CD4-positive, alpha-beta T cell treated with Interleukin-4 for 4 hours (primary cell): Measurements from ENCODE around the gene DGCR8.

ENCODE experiments used
- DNase-seq: peaks from one replicate; pipeline ENCODE4 v3.0.0-alpha.2; 2020

Gene DGCR8

GRCh38 chr22:20092477-20092854 is 12.4 kb downstream of the DGCR8 start:
- DNase-seq: no peak

GRCh38 chr22:20093418-20094196 is 13.6 kb downstream of the DGCR8 start:
- DNase-seq: no peak

DNA sequence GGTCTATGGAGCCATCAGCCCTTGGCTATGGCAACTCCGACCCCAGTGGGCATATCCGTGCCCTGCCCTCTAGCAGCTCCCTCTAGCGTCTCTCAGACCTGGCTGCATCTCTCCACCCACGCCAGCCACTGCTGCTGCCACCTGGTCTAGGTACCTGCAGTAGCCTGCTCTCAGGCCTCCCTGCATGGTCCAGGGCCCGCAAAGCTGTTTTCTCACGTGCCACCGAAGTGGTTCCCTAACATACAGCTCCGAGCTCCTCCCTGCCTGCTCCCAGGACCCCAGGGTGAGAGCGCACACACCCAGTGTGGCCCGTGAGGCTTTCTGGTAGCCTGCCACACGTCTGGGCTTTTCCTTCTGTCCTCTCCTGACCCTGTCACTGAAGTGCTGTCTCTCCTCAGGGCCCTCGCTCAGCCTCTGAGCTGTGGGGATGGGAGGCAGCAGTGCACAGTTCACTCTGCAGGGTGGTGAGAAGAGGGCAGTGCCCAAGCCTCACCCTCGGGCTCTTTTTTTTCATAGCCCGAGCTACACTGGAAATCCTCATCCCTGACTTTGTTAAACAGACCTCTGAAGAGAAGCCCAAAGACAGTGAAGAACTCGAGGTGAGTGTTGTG is 14.3 kb downstream of the DGCR8 start:
- DNase-seq: no peak

DNA sequence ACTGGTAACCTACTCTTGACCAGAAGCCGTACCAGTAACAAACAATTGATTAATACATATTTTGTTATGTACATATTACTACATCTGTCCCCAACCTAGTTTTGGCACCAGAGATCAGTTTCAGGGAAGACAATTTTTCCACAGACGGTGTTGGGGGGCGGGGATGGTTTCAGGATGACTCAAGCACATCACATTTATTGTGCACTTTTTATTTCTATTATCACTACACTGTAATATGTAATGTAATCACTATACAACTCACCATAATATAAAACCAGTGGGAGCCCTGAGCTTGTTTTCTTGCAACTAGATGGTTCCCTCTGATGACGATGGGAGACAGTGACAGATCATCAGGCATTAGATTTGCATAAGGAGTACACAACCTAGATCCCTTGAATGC is 15.5 kb downstream of the DGCR8 start:
- DNase-seq: no peak

GRCh38 chr22:20096574-20097420 is 16.8 kb downstream of the DGCR8 start:
- no peak for DNase-seq

- no peak for DNase-seq
These were observed 19.2 kb downstream of the DGCR8 start for GRCh38 chr22:20099099-20099711.

DNA sequence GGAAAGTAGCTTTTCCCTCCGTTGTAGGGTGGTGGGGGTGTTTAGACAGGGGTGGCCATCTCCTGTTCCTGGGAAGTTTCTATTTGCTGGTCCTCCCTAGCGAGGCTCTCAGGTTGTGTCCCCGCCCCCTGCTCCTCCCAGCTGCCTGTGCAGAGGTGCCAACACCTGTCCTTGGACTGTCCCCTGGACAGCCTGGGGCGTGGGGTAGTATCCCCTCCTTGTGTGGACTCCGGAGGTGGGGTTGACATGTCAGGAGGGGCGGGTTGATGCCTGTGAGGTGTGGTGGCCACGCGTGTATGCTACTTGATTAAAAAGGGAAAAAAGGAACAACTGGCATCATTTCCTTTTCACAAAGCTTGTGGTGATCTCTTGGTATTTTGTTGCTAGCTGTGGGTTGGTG is 21.6 kb downstream of the DGCR8 start:
- no peak for DNase-seq

- no peak for DNase-seq
These were observed 22.3 kb downstream of the DGCR8 start for GRCh38 chr22:20102203-20102780.

- DNase-seq: no peak
These were observed 25.6 kb downstream of the DGCR8 start for GRCh38 chr22:20105456-20106204.

GRCh38 chr22:20106205-20106848 is 26.3 kb downstream of the DGCR8 start:
- DNase-seq: no peak

GRCh38 chr22:20106849-20107237 is 26.8 kb downstream of the DGCR8 start:
- DNase-seq: no peak

GRCh38 chr22:20107471-20107901 is 27.4 kb downstream of the DGCR8 start:
- DNase-seq: no peak

GRCh38 chr22:20107951-20108756 is 28.1 kb downstream of the DGCR8 start:
- no peak for DNase-seq

DNA sequence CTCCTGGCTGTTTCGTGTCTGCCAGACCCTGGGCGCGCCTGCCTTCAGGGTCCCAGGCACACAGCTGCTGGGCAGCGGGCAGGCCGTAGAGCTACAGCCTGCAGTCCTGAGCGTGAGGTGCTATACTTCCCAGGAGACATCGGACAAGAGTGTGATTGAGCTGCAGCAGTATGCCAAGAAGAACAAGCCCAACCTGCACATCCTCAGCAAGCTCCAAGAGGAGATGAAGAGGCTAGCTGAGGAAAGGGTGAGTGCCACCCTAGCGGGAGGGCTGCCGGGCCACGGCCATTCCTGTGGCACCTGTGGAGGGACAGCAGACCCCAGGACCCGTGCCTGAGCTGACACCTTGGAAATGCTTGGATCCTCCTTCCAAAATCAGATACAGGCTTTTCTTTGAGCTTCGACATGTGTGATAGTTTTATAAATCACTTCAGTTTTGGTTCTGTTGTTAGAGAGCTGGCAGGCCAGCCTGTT is 28.8 kb downstream of the DGCR8 start:
- DNase-seq: no peak

DNA sequence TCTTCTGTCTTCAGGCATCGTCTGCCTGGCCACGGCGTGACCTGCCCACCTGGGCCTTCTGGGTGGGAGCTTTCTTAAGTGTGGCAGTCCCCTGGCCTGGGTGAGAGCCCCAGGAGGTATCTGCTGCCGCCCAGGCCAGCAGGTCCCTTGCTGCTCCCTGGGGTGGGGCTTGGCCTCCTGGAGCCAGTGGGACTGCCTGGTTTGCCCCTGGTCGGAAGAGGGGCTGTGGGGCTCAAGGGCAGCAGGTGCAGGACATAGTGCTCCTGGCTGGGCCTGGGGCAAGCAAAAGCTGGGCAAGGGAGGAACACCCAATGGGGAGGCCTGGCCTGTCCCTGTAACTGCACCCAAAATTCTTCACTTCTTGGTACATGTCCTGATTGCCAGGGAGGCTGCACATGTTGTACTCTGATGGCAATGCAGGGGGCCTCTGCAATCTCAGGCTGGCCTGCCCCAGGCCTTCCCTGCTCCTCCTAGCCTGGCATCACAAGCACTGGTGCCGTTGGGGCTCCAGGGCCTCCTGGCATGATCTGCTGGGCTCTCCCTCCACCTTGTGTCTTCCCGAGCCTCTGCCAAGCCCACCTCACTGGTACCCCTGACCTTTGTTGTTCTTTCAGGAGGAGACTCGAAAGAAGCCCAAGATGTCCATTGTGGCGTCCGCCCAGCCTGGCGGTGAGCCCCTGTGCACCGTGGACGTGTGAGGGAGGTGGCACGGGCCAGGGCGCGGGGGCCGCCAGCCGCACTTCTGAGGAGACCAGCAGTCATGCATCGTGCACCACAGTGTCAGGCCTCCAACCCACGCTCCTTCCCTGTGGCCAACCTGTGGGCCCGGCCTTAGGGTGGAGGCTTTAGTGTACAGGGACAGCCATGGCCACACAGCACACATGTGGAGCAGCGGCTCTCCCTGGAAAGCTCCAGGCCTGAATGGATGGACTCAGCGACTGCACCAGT is 29.6 kb downstream of the DGCR8 start:
- DNase-seq: no peak

DNA sequence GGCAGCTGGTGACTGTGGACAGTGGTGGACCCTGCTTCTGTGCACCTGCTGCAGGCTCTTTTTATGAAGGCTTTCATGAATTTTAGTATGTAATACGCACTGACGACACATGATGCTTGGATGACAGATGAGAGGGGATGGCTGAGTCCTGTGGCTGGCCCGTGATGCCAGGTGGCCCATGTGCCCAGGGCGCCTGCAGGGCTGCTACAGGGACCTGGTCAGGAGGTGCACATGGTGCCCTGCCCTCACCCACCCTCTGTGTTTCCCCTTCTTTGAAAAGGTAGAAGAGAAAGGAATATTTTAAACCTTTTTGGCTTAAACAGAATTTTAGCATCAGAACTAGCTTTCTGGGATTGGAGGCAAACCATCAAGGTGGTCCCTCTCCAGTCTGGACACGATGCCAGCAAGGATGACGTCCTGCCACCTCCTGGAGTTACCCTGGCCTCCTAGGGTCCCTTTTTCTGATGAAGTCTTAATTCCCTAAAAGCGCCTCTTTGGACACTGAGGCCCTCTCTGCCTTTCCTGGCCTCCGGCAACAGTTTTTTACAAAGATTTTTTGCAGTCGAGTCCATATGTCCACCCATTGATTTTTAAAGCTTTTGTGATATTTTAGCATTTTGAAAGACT is 30.4 kb downstream of the DGCR8 start:
- no peak for DNase-seq

DNA sequence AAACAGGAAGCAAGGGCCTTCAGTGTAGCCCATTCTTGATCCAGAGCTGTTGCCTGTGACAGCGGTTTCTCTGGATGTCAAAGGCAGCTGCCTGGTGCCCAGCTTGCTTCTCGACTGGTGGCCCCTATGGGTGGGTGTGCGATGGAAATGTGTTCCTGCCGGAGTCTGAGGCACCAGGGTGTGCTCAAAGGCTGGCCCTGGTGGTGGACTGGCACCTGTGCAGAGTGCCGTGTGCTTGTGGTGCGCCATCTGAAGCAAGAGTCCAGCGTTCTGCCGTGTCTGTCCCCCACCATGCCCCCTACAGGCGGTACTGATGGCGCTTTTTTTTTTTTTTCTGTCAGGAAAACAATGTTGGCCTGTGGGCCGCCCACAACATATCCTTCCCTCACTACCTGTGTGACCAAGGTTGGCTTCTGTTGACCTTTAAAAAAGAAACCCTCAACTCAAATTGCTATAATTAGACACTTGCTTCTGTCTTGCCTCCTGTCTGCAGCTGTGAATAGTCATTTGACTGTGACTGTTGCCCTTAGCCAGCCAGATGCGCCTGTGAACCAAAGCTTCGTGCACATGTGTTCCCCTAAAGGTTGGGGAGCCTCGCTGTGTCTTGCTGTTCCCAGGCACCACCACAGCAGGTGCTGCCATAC is 31.1 kb downstream of the DGCR8 start:
- DNase-seq: no peak
